Mesendoderm (in vitro differentiated cells): Measurements from ENCODE around the gene DNAJC13.

Experiments used
- DNase-seq: peaks from one replicate; pipeline ENCODE4 v3.0.0; 2013
- H2AK5ac ChIP-seq: 2 replicates; pipeline ENCODE4 v1.6.1; 2013; ENCODE audit warnings: low read length, inconsistent platforms
- H2BK120ac ChIP-seq: 2 replicates; pipeline ENCODE4 v1.6.1; 2013; ENCODE audit warnings: low read depth, mild to moderate bottlenecking, low read length, moderate library complexity, mixed read lengths
- H2BK15ac ChIP-seq: replicated peaks from 2 replicates; pipeline ENCODE4 v1.6.1; 2013; ENCODE audit warnings: low read depth, mild to moderate bottlenecking, moderate library complexity
- H2BK5ac ChIP-seq: 2 replicates; pipeline ENCODE4 v1.6.1; 2013; ENCODE audit warnings: low read length, inconsistent platforms
- H3K18ac ChIP-seq: 2 replicates; pipeline ENCODE4 v1.6.1; 2013; ENCODE audit warnings: mild to moderate bottlenecking, low read length, mixed read lengths
- H3K23ac ChIP-seq: one replicate; pipeline ENCODE4 v1.6.1; 2013; ENCODE audit warnings: low read length
- H3K27ac ChIP-seq: 2 replicates; pipeline ENCODE4 v1.5.1; 2013; ENCODE audit warnings: low read depth, mild to moderate bottlenecking, inconsistent platforms, low read length, moderate library complexity
- H3K27me3 ChIP-seq: 2 replicates; pipeline ENCODE4 v1.6.1; 2013; ENCODE audit warnings: low read length, control low read depth, mild to moderate bottlenecking, inconsistent platforms; ENCODE audit not compliant: insufficient read depth, poor library complexity
- H3K36me3 ChIP-seq: 2 replicates; pipeline ENCODE4 v1.6.1; 2013; ENCODE audit warnings: low read length, inconsistent platforms; ENCODE audit not compliant: control insufficient read depth, insufficient read depth
- H3K4ac ChIP-seq: one replicate; pipeline ENCODE4 v1.6.1; 2013; ENCODE audit warnings: low read depth, mild to moderate bottlenecking, low read length, moderate library complexity
- H3K4me1 ChIP-seq: 2 replicates; pipeline ENCODE4 v1.6.1; 2013; ENCODE audit warnings: low read depth, low read length, inconsistent platforms; ENCODE audit not compliant: control insufficient read depth
- H3K4me2 ChIP-seq: 2 replicates; pipeline ENCODE4 v1.6.1; 2013; ENCODE audit warnings: low read length
- H3K4me3 ChIP-seq: 2 replicates; pipeline ENCODE4 v1.5.1; 2013; ENCODE audit warnings: mild to moderate bottlenecking, low read length
- H3K56ac ChIP-seq: one replicate; pipeline ENCODE4 v1.6.1; 2013; ENCODE audit warnings: low read length
- H3K79me1 ChIP-seq: 2 replicates; pipeline ENCODE4 v1.6.1; 2013; ENCODE audit warnings: low read length, inconsistent platforms
- H3K79me2 ChIP-seq: 2 replicates; pipeline ENCODE4 v1.6.1; 2013; ENCODE audit warnings: mild to moderate bottlenecking, low read length; ENCODE audit not compliant: control insufficient read depth, insufficient read depth
- H3K9ac ChIP-seq: 2 replicates; pipeline ENCODE4 v1.6.1; 2013; ENCODE audit warnings: low read length, inconsistent platforms
- H4K5ac ChIP-seq: one replicate; pipeline ENCODE4 v1.6.1; 2013; ENCODE audit warnings: low read length
- H4K8ac ChIP-seq: one replicate; pipeline ENCODE4 v1.6.1; 2013; ENCODE audit warnings: low read depth, mild to moderate bottlenecking, control low read depth, low read length, moderate library complexity
- WGBS: extraction: QIAGEN DNeasy Blood & Tissue Kit; methylation state at CpG from one replicate; pipeline ENCODE4 v1.1.7; 2013; ENCODE audit warnings: low lambda C conversion rate, missing lambda C conversion rate; ENCODE audit not compliant: insufficient coverage; ENCODE audit errors: extremely low coverage; 5-methylcytosine and 5-hydroxymethylcytosine counted together

DNAJC13 gene

DNA sequence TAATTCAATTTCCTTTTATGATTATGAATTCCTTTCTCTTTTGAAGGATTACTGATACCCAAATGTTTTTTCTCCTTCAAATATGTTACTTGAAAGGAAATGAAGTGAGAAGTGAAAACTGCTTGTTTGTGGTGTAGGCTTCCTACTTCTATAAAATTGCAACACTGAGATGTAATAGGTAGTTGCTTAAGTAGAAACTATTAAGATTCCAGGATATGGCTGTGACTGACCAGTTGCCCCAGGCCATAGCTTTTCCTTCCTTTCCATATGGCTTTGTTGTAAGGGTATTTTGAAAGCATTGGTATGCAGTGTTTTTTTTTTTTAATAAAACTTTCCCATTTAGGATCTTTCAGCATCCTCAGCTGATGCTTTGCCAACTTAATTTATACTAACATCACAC, 28.5 kb downstream of the DNAJC13 start:
- peaks cover 2% of the 10 kb centered on the region for H3K79me1 ChIP-seq
- H2BK15ac ChIP-seq, result no peak overlapping the region
- no peak overlapping the region for H4K5ac ChIP-seq
- no peak overlapping the region for H2BK120ac ChIP-seq
- H3K79me2 ChIP-seq, result no peaks in the 10 kb centered on the region
- no peak overlapping the region for H3K4ac ChIP-seq
- H3K27me3 ChIP-seq, result no peaks in the 10 kb centered on the region
- no peak overlapping the region for H3K27ac ChIP-seq
- no peaks in the 10 kb centered on the region for H3K36me3 ChIP-seq
- no peak overlapping the region for H3K9ac ChIP-seq
- H3K4me2 ChIP-seq, result no peak overlapping the region
- DNase-seq, result peak; percentile 76
- H3K18ac ChIP-seq, result no peak overlapping the region
- H2BK5ac ChIP-seq, result no peak overlapping the region
- no peak overlapping the region for H2AK5ac ChIP-seq
- H3K4me3 ChIP-seq, result no peak overlapping the region
- no peaks in the 10 kb centered on the region for H3K4me1 ChIP-seq
- no peak overlapping the region for H4K8ac ChIP-seq
- no peak overlapping the region for H3K23ac ChIP-seq
- no peak overlapping the region for H3K56ac ChIP-seq

- Histone ChIP-seq H2AK5ac (no peak overlapping the region), H3K4ac (no peak overlapping the region), H3K56ac (no peak overlapping the region), H4K5ac (no peak overlapping the region), H2BK120ac (no peak overlapping the region), H3K79me1 (peaks cover 2% of the 10 kb centered on the region), H3K4me3 (no peak overlapping the region), H3K27me3 (no peaks in the 10 kb centered on the region), H3K36me3 (no peaks in the 10 kb centered on the region), H3K27ac (no peak overlapping the region), H3K4me1 (no peaks in the 10 kb centered on the region), H2BK5ac (no peak overlapping the region), H3K4me2 (no peak overlapping the region), H3K18ac (no peak overlapping the region), H3K23ac (no peak overlapping the region), H3K9ac (no peak overlapping the region), H3K79me2 (no peaks in the 10 kb centered on the region), H2BK15ac (no peak overlapping the region), H4K8ac (no peak overlapping the region)
- no CpG with 5 or more reads among the region's 6 CpGs for whole genome bisulfite sequencing
- no peak for DNase-seq
These were observed 31.1 kb downstream of the DNAJC13 start for GRCh38 chr3:132448216-132448961.

- no peaks in the 10 kb centered on the region for H3K36me3 ChIP-seq
- DNase-seq, result no peak
- H3K23ac ChIP-seq, result no peak overlapping the region
These were observed 38.8 kb downstream of the DNAJC13 start for GRCh38 chr3:132456136-132456535.

DNA sequence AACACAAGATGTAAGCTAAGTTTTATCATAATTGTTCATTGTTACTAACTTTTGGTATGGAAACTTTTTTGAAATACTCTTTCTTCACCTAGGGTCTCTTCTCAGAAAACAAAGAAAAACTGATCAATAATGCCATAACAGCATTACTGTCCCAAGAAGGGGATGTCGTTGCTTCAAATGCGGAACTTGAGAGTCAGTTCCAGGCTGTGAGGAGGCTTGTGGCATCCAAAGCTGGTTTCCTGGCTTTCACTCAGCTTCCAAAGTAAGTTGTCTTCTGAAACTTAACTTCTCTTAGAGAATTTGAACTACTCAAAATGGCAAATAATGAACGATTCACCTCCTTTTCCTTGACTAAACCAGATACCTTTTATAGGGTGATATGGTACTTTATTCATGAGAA, 39.3 kb downstream of the DNAJC13 start:
- Histone ChIP-seq H3K4me3 (no peak overlapping the region), H3K79me2 (no peaks in the 10 kb centered on the region), H2AK5ac (no peak overlapping the region), H4K8ac (no peak overlapping the region), H3K56ac (no peak overlapping the region), H3K27ac (no peak overlapping the region), H3K79me1 (no peaks in the 10 kb centered on the region), H3K36me3 (no peaks in the 10 kb centered on the region), H3K23ac (no peak overlapping the region), H3K4me1 (no peaks in the 10 kb centered on the region), H3K9ac (no peak overlapping the region), H4K5ac (no peak overlapping the region), H3K4me2 (no peak overlapping the region), H2BK120ac (no peak overlapping the region), H3K18ac (no peak overlapping the region), H3K27me3 (no peaks in the 10 kb centered on the region), H3K4ac (no peak overlapping the region), H2BK5ac (no peak overlapping the region), H2BK15ac (no peak overlapping the region)
- WGBS, result no CpG with 5 or more reads among the region's 3 CpGs
- DNase-seq, result no peak

More at GRCh38 chr3:132456136-132456535, 38.8 kb downstream of the DNAJC13 start:
- no peak overlapping the region for H2BK15ac ChIP-seq
- H3K18ac ChIP-seq, result no peak overlapping the region
- H3K56ac ChIP-seq, result no peak overlapping the region
- H3K9ac ChIP-seq, result no peak overlapping the region
- H3K4me3 ChIP-seq, result no peak overlapping the region
- no peak overlapping the region for H3K4me2 ChIP-seq
- H3K4ac ChIP-seq, result no peak overlapping the region
- no peaks in the 10 kb centered on the region for H3K79me1 ChIP-seq
- no peaks in the 10 kb centered on the region for H3K4me1 ChIP-seq
- H2AK5ac ChIP-seq, result no peak overlapping the region
- H2BK5ac ChIP-seq, result no peak overlapping the region
- H3K27me3 ChIP-seq, result no peaks in the 10 kb centered on the region
- H4K8ac ChIP-seq, result no peak overlapping the region
- no peak overlapping the region for H4K5ac ChIP-seq
- WGBS, result no CpG with 5 or more reads among the region's 3 CpGs
- H3K27ac ChIP-seq, result no peak overlapping the region
- no peak overlapping the region for H2BK120ac ChIP-seq
- H3K79me2 ChIP-seq, result no peaks in the 10 kb centered on the region

- Histone ChIP-seq H3K4me2 (no peak overlapping the region), H3K27ac (no peak overlapping the region), H4K5ac (no peak overlapping the region), H3K18ac (no peak overlapping the region), H4K8ac (no peak overlapping the region), H3K79me1 (no peaks in the 10 kb centered on the region), H2BK15ac (no peak overlapping the region), H3K4me3 (no peak overlapping the region), H3K23ac (no peak overlapping the region), H3K4me1 (no peaks in the 10 kb centered on the region), H3K9ac (no peak overlapping the region), H3K27me3 (no peaks in the 10 kb centered on the region), H2BK120ac (no peak overlapping the region), H3K4ac (no peak overlapping the region), H3K36me3 (no peaks in the 10 kb centered on the region), H2AK5ac (no peak overlapping the region), H3K56ac (no peak overlapping the region), H2BK5ac (no peak overlapping the region), H3K79me2 (no peaks in the 10 kb centered on the region)
- WGBS, result no CpG with 5 or more reads among the region's 1 CpG
- no peak for DNase-seq
These were observed 40.0 kb downstream of the DNAJC13 start for GRCh38 chr3:132457286-132457685.

DNA sequence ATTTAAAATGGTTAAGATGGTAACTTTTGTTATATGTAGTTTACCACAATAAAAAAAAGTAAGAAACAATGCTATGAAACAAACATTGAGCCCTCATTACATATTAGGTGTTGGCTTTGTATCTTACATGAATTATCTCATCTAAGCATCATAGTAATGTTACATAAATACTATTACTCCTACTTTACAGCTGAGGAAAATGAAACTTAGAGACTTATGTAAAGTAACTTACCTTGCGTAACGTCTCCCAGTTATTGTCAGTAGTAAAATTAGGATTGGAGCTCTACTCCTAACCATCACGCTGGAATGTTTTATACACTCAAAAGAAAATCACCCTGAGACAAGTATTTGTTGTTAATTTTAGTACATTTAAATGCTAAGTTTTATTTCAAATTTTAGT, 42.2 kb downstream of the DNAJC13 start:
- Histone ChIP-seq H3K4ac (no peak overlapping the region), H3K27ac (no peak overlapping the region), H2BK120ac (no peak overlapping the region), H4K8ac (no peak overlapping the region), H2BK15ac (no peak overlapping the region), H2BK5ac (no peak overlapping the region), H3K4me3 (no peak overlapping the region), H2AK5ac (no peak overlapping the region), H3K27me3 (no peaks in the 10 kb centered on the region), H3K56ac (no peak overlapping the region), H3K79me1 (no peaks in the 10 kb centered on the region), H3K79me2 (no peaks in the 10 kb centered on the region), H3K36me3 (no peaks in the 10 kb centered on the region), H3K23ac (no peak overlapping the region), H4K5ac (no peak overlapping the region), H3K4me1 (no peaks in the 10 kb centered on the region), H3K9ac (no peak overlapping the region), H3K4me2 (no peak overlapping the region), H3K18ac (no peak overlapping the region)
- WGBS, result no CpG with 5 or more reads among the region's 3 CpGs
- no peak for DNase-seq
